ENCODE measurements around the gene EML4.

DNA sequence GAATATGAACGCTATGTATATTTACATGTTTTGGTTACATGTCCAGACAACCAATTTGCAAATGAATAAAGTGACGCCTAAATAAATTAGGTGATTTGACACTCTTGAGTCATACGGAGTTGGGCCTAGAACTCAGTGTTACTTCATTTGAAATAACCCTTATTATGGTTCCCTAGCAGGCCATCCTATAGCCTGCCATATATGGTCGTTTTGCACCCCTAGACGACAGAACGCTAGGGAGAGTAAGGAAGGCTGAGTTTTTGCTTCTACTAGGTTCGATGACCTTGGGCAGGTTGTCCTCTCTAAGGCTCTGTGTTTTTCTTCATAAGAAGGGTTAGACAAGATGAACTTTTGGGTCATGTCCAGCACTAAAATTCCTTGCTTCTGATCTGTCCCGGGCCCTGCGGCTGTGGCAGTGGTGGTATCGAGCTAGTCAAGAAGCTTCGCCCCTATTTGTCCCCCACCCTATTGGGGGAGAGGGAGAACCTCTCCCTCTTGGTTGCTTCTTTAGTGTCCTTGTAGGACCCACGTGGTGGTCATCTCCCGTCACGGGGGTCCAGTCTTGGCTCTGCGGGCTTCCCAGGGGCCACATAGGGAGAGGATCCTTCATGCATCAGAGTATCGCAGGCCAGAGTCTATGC is 574 bp upstream of the EML4 start:
- no peak for TF ChIP-seq CTCF (IDR thresholded peaks at IDR 0.05)
- TF ChIP-seq TCF7L2 (IDR thresholded peaks at IDR 0.05; ENCODE audit: low read depth, low read length) = no peak
- no peak for TF ChIP-seq SIN3A (IDR thresholded peaks at IDR 0.05; ENCODE audit: borderline replicate concordance, insufficient read depth, low read depth, low read length)
- no peak for TF ChIP-seq POLR2AphosphoS5 (IDR thresholded peaks at IDR 0.05; ENCODE audit: low read depth, low read length)
- TF ChIP-seq, protein P1, sequence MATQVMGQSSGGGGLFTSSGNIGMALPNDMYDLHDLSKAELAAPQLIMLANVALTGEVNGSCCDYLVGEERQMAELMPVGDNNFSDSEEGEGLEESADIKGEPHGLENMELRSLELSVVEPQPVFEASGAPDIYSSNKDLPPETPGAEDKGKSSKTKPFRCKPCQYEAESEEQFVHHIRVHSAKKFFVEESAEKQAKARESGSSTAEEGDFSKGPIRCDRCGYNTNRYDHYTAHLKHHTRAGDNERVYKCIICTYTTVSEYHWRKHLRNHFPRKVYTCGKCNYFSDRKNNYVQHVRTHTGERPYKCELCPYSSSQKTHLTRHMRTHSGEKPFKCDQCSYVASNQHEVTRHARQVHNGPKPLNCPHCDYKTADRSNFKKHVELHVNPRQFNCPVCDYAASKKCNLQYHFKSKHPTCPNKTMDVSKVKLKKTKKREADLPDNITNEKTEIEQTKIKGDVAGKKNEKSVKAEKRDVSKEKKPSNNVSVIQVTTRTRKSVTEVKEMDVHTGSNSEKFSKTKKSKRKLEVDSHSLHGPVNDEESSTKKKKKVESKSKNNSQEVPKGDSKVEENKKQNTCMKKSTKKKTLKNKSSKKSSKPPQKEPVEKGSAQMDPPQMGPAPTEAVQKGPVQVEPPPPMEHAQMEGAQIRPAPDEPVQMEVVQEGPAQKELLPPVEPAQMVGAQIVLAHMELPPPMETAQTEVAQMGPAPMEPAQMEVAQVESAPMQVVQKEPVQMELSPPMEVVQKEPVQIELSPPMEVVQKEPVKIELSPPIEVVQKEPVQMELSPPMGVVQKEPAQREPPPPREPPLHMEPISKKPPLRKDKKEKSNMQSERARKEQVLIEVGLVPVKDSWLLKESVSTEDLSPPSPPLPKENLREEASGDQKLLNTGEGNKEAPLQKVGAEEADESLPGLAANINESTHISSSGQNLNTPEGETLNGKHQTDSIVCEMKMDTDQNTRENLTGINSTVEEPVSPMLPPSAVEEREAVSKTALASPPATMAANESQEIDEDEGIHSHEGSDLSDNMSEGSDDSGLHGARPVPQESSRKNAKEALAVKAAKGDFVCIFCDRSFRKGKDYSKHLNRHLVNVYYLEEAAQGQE (IDR thresholded peaks at IDR 0.05; ENCODE audit: insufficient read depth in 1 of 2, low read depth in 2 of 2, low read length in 1 of 2) = no peak

All from Panc1 (cell line).